Regular cardiac myocyte (primary cell): ENCODE results near the gene RDH14. TPM values are rescaled to one million over a fixed set of nuclear protein-coding genes. Genes with fewer than 3 reads are reported as not detected.

Experiments
- total RNA-seq: library from RNA; depleted of rRNA; stranded (reverse); fragments of >200 nt; gene quantifications from 2 replicates; pipeline ENCODE4 v1.2.3, GENCODE V29; 2014

RDH14 gene, protein sequence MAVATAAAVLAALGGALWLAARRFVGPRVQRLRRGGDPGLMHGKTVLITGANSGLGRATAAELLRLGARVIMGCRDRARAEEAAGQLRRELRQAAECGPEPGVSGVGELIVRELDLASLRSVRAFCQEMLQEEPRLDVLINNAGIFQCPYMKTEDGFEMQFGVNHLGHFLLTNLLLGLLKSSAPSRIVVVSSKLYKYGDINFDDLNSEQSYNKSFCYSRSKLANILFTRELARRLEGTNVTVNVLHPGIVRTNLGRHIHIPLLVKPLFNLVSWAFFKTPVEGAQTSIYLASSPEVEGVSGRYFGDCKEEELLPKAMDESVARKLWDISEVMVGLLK
- 33.5 and 42.8 TPM in 2 replicates for total RNA-seq

GRCh38 chr2:18560031-18560796, at the start of gene RDH14:
TSS of gene RDH14 (minus strand) at chr2:18560653. CDS start at chr2:18560572, 81 bp downstream.

GRCh38 chr2:18589354-18589753, 28.9 kb upstream of the RDH14 start, which contains the start of gene NT5C1B:
TSS of gene NT5C1B (minus strand) at chr2:18589569. CDS start at chr2:18589468, 101 bp downstream.

Other genes starting within 250 kb of the RDH14 start
- not detected in 2 replicates for gene NT5C1B, start 28.9 kb upstream of the RDH14 start, total RNA-seq